Measurements from ENCODE around the gene TEC.

DNA sequence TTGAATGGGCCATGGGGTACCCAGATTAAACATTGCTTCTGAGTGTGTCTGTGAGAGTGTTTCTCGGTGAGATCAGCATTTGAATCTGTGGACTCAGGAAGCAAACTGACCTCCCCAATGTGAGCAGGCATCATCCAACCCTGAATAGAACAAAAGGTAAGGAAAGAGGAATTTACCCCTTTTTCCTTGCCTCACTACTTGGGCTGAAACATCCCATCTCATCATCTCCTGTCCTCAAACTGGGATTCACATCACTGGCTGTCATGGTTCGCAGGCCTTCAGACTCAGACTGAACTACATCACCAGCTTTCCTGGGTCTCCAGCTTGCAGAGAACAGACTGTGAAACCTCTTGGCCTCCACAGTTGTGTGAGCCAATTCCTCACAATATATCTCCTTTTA, 47.1 kb downstream of the TEC start:
- TF ChIP-seq, protein P1, sequence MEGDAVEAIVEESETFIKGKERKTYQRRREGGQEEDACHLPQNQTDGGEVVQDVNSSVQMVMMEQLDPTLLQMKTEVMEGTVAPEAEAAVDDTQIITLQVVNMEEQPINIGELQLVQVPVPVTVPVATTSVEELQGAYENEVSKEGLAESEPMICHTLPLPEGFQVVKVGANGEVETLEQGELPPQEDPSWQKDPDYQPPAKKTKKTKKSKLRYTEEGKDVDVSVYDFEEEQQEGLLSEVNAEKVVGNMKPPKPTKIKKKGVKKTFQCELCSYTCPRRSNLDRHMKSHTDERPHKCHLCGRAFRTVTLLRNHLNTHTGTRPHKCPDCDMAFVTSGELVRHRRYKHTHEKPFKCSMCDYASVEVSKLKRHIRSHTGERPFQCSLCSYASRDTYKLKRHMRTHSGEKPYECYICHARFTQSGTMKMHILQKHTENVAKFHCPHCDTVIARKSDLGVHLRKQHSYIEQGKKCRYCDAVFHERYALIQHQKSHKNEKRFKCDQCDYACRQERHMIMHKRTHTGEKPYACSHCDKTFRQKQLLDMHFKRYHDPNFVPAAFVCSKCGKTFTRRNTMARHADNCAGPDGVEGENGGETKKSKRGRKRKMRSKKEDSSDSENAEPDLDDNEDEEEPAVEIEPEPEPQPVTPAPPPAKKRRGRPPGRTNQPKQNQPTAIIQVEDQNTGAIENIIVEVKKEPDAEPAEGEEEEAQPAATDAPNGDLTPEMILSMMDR (IDR thresholded peaks at IDR 0.05): no peak
- no peak for TF ChIP-seq POLR2A (IDR thresholded peaks at IDR 0.05)
- no peak for TF ChIP-seq EP300 (IDR thresholded peaks at IDR 0.05)
